ENCODE results near the gene GLCE. TPM values are rescaled to one million over a fixed set of nuclear protein-coding genes. Genes with fewer than 3 reads are reported as not detected.
A peak's percentile ranks its signal among the peaks of the same experiment; 100 is the strongest.

Gene GLCE
- total and polyA plus RNA-seq, 9 of the 15 experiments (the other 6 are each of a cell fraction or from before 2014, with no cell fraction given): 4.6 to 12.3 (median 10.6) TPM

- intact Hi-C loops (cut with micrococcal nuclease) (no loop called here), in situ Hi-C loops (cut with MboI) (no loop called here)
- Histone ChIP-seq H3K4me2 (ENCODE audit: insufficient read depth, low read length) (no peak overlapping the region), H3K27ac (ENCODE audit: extremely low read depth, low read depth, low read length) (no peak overlapping the region), H3K9me3 (replicated peaks; ENCODE audit: control insufficient read depth, insufficient read depth, low read depth, low read length) (no peaks in the 10 kb centered on the region), H3K79me2 (ENCODE audit: control insufficient read depth, insufficient read depth, low read length) (no peaks in the 10 kb centered on the region), H2AFZ (ENCODE audit: low read depth, low read length) (no peak overlapping the region), H4K20me1 (replicated peaks; ENCODE audit: control insufficient read depth, insufficient read depth, low read length) (no peaks in the 10 kb centered on the region), H3K4me1 (replicated peaks in 1 of 2; ENCODE audit: control insufficient read depth in 2 of 2, insufficient read depth in 2 of 2, low read length in 2 of 2) (no peaks in the 10 kb centered on the region), H3K9me1 (ENCODE audit: control insufficient read depth, insufficient read depth, low read length) (no peaks in the 10 kb centered on the region), H3K36me3 (ENCODE audit: control insufficient read depth, insufficient read depth, low read length) (no peaks in the 10 kb centered on the region), H3K9ac (ENCODE audit: insufficient read depth in 1 of 2, low read depth in 2 of 2, low read length in 2 of 2) (no peak overlapping the region), H3K4me3 (no peak overlapping the region), H3K27me3 (ENCODE audit: control insufficient read depth in 2 of 2, insufficient read depth in 2 of 2, low read length in 2 of 2) (peaks cover 17 to 57% of the 10 kb centered on the region in 2 experiments)
- CTCF ChIA-PET (ENCODE audit: low intra/inter-chr PET ratio): no interaction called here
- ATAC-seq: no peak
- no peak for FAIRE-seq
- BruUV-seq (replicated peaks): no TSS peak
- POLR2A ChIA-PET: interaction anchor here (1.5 kb wide), 1 partner anchor 8 kb away, joined by 5 read pairs; no protein-coding TSS in a partner anchor
- no peak for DNase-seq (ENCODE audit: extremely low read depth in 1 of 4, low spot score in 3 of 4)
- 1% methylated on average over 9 of the region's 9 CpGs for WGBS (ENCODE audit: insufficient coverage, low coverage, missing lambda C conversion rate)
- no peak for TF ChIP-seq SIX5 (IDR thresholded peaks at IDR 0.05; ENCODE audit: borderline replicate concordance in 1 of 2, insufficient read depth in 1 of 2, low read depth in 1 of 2, low read length in 2 of 2)
- TF ChIP-seq, protein P1, sequence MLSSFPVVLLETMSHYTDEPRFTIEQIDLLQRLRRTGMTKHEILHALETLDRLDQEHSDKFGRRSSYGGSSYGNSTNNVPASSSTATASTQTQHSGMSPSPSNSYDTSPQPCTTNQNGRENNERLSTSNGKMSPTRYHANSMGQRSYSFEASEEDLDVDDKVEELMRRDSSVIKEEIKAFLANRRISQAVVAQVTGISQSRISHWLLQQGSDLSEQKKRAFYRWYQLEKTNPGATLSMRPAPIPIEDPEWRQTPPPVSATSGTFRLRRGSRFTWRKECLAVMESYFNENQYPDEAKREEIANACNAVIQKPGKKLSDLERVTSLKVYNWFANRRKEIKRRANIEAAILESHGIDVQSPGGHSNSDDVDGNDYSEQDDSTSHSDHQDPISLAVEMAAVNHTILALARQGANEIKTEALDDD (IDR thresholded peaks at IDR 0.05): peak; percentile 34; the same call in 1 of the 2 replicates
- no peak for TF ChIP-seq DLX4 (CRISPR knock-in tag; IDR thresholded peaks at IDR 0.05)
These were observed 115.6 kb downstream of the GLCE start for GRCh38 chr15:69275933-69276560.
